GM13976 (cell line): ENCODE results near the gene UNC13D.

Experiments used
- DNase-seq: peaks from one replicate; pipeline ENCODE4 v3.0.0; 2012; ENCODE audit warnings: low spot score
- CTCF ChIP-seq: IDR thresholded peaks from 2 replicates; pipeline ENCODE4 v1.5.1; 2012; ENCODE audit warnings: borderline replicate concordance, mild to moderate bottlenecking; ENCODE audit not compliant: insufficient read depth; ENCODE audit errors: extremely low read depth, missing control alignments, control extremely low read depth
- in situ Hi-C: fragments of 300-500 bp; cut with MboI; formaldehyde crosslinking; loops from one replicate; pipeline ENCODE4 v1.12.0; 2022; ENCODE audit warnings: low sequenced_read_pairs, mixed read lengths, inconsistent platforms; ENCODE audit not compliant: unreplicated experiment

UNC13D gene

GRCh38 chr17:75850928-75851692 is 6.9 kb upstream of the UNC13D start:
- no peak for DNase-seq
- TF ChIP-seq CTCF: no peak
- in situ Hi-C loops: no loop called here

- DNase-seq: no peak
- no peak for TF ChIP-seq CTCF
- in situ Hi-C loops: no loop called here
Observed at GRCh38 chr17:75849724-75850123, 5.5 kb upstream of the UNC13D start.

- in situ Hi-C loops: no loop called here
- no peak for TF ChIP-seq CTCF
Observed at GRCh38 chr17:75849279-75849646, 5.1 kb upstream of the UNC13D start.

GRCh38 chr17:75848523-75849278 is 4.5 kb upstream of the UNC13D start:
- DNase-seq: peak; percentile 72
- TF ChIP-seq CTCF: peak; percentile 78
- in situ Hi-C loops: no loop called here

More at GRCh38 chr17:75849279-75849646, 5.1 kb upstream of the UNC13D start:
- DNase-seq: no peak

- TF ChIP-seq CTCF: no peak
- in situ Hi-C loops: no loop called here
- DNase-seq: no peak
Observed at GRCh38 chr17:75847614-75848522, 3.7 kb upstream of the UNC13D start.
